ENCODE measurements around the gene CAV1.

Gene CAV1

GRCh38 chr7:116525298-116525912 is 569 bp downstream of the CAV1 start:
- TF ChIP-seq CTCF (IDR thresholded peaks at IDR 0.05; ENCODE audit: borderline replicate concordance, insufficient read depth, low read depth, low read length) = no peak
- H3K4me3 ChIP-seq (ENCODE audit: low read depth, low read length) = peak overlapping the region; percentile 62

GRCh38 chr7:116525913-116526861 is 1.4 kb downstream of the CAV1 start:
- peak overlapping the region; percentile 62 for H3K4me3 ChIP-seq (ENCODE audit: low read depth, low read length)
- TF ChIP-seq CTCF (IDR thresholded peaks at IDR 0.05; ENCODE audit: borderline replicate concordance, insufficient read depth, low read depth, low read length) = peak; percentile 88

GRCh38 chr7:116526897-116527296 is 2.1 kb downstream of the CAV1 start:
- H3K4me3 ChIP-seq (ENCODE audit: low read depth, low read length) = no peak overlapping the region
- no peak for TF ChIP-seq CTCF (IDR thresholded peaks at IDR 0.05; ENCODE audit: borderline replicate concordance, insufficient read depth, low read depth, low read length)

GRCh38 chr7:116527521-116527920 is 2.7 kb downstream of the CAV1 start:
- TF ChIP-seq CTCF (IDR thresholded peaks at IDR 0.05; ENCODE audit: borderline replicate concordance, insufficient read depth, low read depth, low read length) = no peak
- no peak overlapping the region for H3K4me3 ChIP-seq (ENCODE audit: low read depth, low read length)

- no peak overlapping the region for H3K4me3 ChIP-seq (ENCODE audit: low read depth, low read length)
- TF ChIP-seq CTCF (IDR thresholded peaks at IDR 0.05; ENCODE audit: borderline replicate concordance, insufficient read depth, low read depth, low read length) = no peak
Observed at GRCh38 chr7:116528008-116528789, 3.4 kb downstream of the CAV1 start.

- no peak overlapping the region for H3K4me3 ChIP-seq (ENCODE audit: low read depth, low read length)
- TF ChIP-seq CTCF (IDR thresholded peaks at IDR 0.05; ENCODE audit: borderline replicate concordance, insufficient read depth, low read depth, low read length) = no peak
Observed at GRCh38 chr7:116529250-116529649, 4.4 kb downstream of the CAV1 start.
